HepG2 (cell line): Measurements from ENCODE around the gene TNFAIP8L2. TPM values are rescaled to one million over a fixed set of nuclear protein-coding genes. Genes with fewer than 3 reads are reported as not detected.

ENCODE experiments used
- GPN1 ChIP-seq: sonication (generic); formaldehyde crosslinking; IDR thresholded peaks from 2 replicates; pipeline ENCODE4 v1.5.1; 2020; ENCODE audit warnings: missing genetic modification reagents, borderline replicate concordance
- HCFC1 ChIP-seq: fragments of 150-350 bp; IDR thresholded peaks from 2 replicates; pipeline ENCODE4 v1.6.1; 2014; ENCODE audit warnings: low read depth, low read length
- HMG20B ChIP-seq: conservative IDR thresholded peaks from 2 replicates; pipeline ENCODE4 v1.6.1; 2016; ENCODE audit warnings: missing genetic modification reagents, missing compliant biosample characterization
- KDM6A ChIP-seq: IDR thresholded peaks from 2 replicates; pipeline ENCODE4 v1.6.1; 2016; ENCODE audit warnings: low read depth
- MAF1 ChIP-seq: sonication (generic); formaldehyde crosslinking; IDR thresholded peaks from 2 replicates; pipeline ENCODE4 v1.5.0; 2020; ENCODE audit warnings: missing genetic modification reagents, borderline replicate concordance
- REPIN1 ChIP-seq: sonication (generic); formaldehyde crosslinking; IDR thresholded peaks from 2 replicates; pipeline ENCODE4 v1.8.0; 2022; ENCODE audit warnings: missing genetic modification reagents, low read depth, mild to moderate bottlenecking, borderline replicate concordance
- SP5 ChIP-seq: IDR thresholded peaks from 2 replicates; pipeline ENCODE4 v1.6.1; 2016; ENCODE audit warnings: low read depth, borderline replicate concordance
- SRSF1 ChIP-seq: fragments of 200-400 bp; formaldehyde crosslinking; optimal IDR thresholded peaks from 2 replicates; pipeline ENCODE3; 2017; ENCODE audit warnings: mild to moderate bottlenecking, low read depth, low read length, moderate library complexity
- SUZ12 ChIP-seq: fragments of 150-350 bp; IDR thresholded peaks from 2 replicates; pipeline ENCODE4 v1.6.1; 2014; ENCODE audit warnings: low read depth, low read length
- ZNF292 ChIP-seq: sonication (generic); formaldehyde crosslinking; IDR thresholded peaks from 2 replicates; pipeline ENCODE4 v1.8.1; 2022; ENCODE audit warnings: mild to moderate bottlenecking, low read depth, missing genetic modification reagents, borderline replicate concordance
- ZNF7 ChIP-seq: IDR thresholded peaks from 2 replicates; pipeline ENCODE4 v1.6.1; 2016; ENCODE audit warnings: missing biosample characterization, missing genetic modification reagents
- polyA plus RNA-seq, 8 experiments: library from polyadenylated mRNA; depleted of rRNA in 3 of 8; stranded (reverse) in 7 of 8; unstranded in 1 of 8; fragments of >200 nt; fragmentation: Illumina TruSeq in 4 of 8; extraction: Trizol in 4 of 8; gene quantifications; 2 replicates each; pipeline versions ENCODE4 v1.2.1 to v1.2.3, GENCODE V29; 2011 to 2016; ENCODE audit warnings: low read depth in 4 of 8, missing spikeins in 1 of 8, mixed read lengths in 1 of 8; ENCODE audit not compliant: insufficient read depth in 1 of 8
- total RNA-seq, 5 experiments: library from RNA; depleted of rRNA; stranded (reverse); fragments of >200 nt; fragmentation: Illumina TruSeq; extraction: Trizol; gene quantifications; 2 replicates each; pipeline ENCODE4 v1.2.3, GENCODE V29; 2016; ENCODE audit warnings: low read depth in 1 of 5
- TF ChIP-seq, protein P1 (sequence below), 2 experiments: fragments of 450-650 bp in 1 of 2; sonication (generic) in 1 of 2; formaldehyde crosslinking; IDR thresholded peaks; 2 replicates each; pipeline versions ENCODE4 v1.5.0 to v1.8.0; 2020 to 2022; ENCODE audit warnings: mild to moderate bottlenecking in 1 of 2, missing genetic modification reagents in 1 of 2
- TF ChIP-seq, protein P2 (sequence below): IDR thresholded peaks from 2 replicates; pipeline ENCODE4 v1.6.1; 2016; ENCODE audit warnings: low read depth, missing genetic modification reagents, missing compliant biosample characterization
- TF ChIP-seq, protein P3 (sequence below): sonication (generic); formaldehyde crosslinking; IDR thresholded peaks from 2 replicates; pipeline ENCODE4 v1.8.0; 2022; ENCODE audit warnings: missing genetic modification reagents, low read depth, mild to moderate bottlenecking, borderline replicate concordance
- TF ChIP-seq, protein P4 (sequence below): fragments of 450-650 bp; IDR thresholded peaks from 2 replicates; pipeline ENCODE4 v1.6.1; 2017; ENCODE audit warnings: mild to moderate bottlenecking
- TF ChIP-seq, protein P5 (sequence below): sonication (generic); formaldehyde crosslinking; IDR thresholded peaks from 2 replicates; pipeline ENCODE4 v1.4.0; 2020; ENCODE audit warnings: missing genetic modification reagents

TNFAIP8L2 gene
- total and polyA plus RNA-seq, 2 of the 13 experiments (the other 11 are each of a cell fraction or from before 2014, with no cell fraction given): not detected

DNA sequence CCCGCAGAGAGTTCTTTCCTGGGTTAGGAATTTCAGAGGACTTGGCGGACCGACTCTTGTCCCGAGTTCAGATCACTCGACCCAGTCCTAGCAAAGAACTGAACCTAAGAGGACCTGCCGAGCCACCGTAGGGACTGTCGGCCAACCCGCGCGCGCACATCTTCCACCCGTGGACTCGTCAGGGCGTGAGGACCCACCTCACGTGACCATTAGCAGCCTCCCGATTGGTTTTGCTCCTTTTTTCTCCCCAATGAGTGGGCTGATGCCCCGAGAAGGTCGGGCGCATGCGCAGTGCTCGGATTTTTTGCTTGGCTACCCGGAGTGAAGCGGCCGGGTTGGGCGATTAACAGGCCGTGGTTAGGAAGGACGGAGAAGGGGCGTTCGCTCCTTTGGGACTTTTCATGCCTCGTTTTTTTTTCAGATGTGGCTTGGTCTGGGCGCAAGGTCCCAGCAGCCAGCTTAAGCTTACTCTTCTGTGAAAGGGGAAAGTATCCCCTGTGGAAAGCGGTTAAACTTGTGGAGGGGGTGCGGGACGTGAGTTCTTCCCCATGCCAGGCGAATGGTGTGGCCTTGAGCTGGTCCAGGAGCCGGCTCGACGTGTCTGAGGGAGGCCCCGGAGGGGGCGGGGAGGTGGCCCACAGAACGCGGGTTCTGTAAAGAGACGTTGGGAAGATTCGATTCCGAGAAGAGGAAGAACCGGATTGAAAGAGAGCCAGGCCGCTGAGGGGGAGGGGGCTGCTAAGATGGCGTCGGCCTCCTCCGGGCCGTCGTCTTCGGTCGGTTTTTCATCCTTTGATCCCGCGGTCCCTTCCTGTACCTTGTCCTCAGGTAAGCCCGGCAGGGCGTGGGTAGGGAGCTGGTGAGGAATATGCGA is 42.0 kb downstream of the TNFAIP8L2 start, which contains the start of gene PIP5K1A (continued):
- TF ChIP-seq MAF1 (CRISPR knock-in tag) (no peak), ZNF292 (CRISPR knock-in tag) (no peak), REPIN1 (CRISPR knock-in tag) (no peak), SUZ12 (no peak), HMG20B (CRISPR knock-in tag) (no peak), GPN1 (CRISPR knock-in tag) (no peak), KDM6A (CRISPR knock-in tag) (no peak), SP5 (CRISPR knock-in tag) (0 out of 2 replicates have a peak, but pooled peaks have one; percentile 6), SRSF1 (no peak), ZNF7 (CRISPR knock-in tag) (no peak), HCFC1 (no peak)
- TF ChIP-seq, protein P1, sequence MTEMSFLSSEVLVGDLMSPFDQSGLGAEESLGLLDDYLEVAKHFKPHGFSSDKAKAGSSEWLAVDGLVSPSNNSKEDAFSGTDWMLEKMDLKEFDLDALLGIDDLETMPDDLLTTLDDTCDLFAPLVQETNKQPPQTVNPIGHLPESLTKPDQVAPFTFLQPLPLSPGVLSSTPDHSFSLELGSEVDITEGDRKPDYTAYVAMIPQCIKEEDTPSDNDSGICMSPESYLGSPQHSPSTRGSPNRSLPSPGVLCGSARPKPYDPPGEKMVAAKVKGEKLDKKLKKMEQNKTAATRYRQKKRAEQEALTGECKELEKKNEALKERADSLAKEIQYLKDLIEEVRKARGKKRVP (CRISPR knock-in tag; IDR thresholded peaks at IDR 0.05): peak in 1 of 2 experiments; percentile 32; a peak in 1 of 4 replicates
- TF ChIP-seq, protein P2, sequence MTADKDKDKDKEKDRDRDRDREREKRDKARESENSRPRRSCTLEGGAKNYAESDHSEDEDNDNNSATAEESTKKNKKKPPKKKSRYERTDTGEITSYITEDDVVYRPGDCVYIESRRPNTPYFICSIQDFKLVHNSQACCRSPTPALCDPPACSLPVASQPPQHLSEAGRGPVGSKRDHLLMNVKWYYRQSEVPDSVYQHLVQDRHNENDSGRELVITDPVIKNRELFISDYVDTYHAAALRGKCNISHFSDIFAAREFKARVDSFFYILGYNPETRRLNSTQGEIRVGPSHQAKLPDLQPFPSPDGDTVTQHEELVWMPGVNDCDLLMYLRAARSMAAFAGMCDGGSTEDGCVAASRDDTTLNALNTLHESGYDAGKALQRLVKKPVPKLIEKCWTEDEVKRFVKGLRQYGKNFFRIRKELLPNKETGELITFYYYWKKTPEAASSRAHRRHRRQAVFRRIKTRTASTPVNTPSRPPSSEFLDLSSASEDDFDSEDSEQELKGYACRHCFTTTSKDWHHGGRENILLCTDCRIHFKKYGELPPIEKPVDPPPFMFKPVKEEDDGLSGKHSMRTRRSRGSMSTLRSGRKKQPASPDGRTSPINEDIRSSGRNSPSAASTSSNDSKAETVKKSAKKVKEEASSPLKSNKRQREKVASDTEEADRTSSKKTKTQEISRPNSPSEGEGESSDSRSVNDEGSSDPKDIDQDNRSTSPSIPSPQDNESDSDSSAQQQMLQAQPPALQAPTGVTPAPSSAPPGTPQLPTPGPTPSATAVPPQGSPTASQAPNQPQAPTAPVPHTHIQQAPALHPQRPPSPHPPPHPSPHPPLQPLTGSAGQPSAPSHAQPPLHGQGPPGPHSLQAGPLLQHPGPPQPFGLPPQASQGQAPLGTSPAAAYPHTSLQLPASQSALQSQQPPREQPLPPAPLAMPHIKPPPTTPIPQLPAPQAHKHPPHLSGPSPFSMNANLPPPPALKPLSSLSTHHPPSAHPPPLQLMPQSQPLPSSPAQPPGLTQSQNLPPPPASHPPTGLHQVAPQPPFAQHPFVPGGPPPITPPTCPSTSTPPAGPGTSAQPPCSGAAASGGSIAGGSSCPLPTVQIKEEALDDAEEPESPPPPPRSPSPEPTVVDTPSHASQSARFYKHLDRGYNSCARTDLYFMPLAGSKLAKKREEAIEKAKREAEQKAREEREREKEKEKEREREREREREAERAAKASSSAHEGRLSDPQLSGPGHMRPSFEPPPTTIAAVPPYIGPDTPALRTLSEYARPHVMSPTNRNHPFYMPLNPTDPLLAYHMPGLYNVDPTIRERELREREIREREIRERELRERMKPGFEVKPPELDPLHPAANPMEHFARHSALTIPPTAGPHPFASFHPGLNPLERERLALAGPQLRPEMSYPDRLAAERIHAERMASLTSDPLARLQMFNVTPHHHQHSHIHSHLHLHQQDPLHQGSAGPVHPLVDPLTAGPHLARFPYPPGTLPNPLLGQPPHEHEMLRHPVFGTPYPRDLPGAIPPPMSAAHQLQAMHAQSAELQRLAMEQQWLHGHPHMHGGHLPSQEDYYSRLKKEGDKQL: no peak
- TF ChIP-seq, protein P3, sequence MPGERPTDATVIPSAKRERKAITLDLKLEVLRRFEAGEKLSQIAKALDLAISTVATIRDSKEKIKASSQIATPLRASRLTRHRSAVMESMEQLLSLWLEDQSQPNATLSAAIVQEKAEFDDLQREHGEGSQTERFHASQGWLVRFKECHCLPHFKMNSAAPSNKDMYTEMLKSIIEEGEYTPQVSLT (CRISPR knock-in tag): no peak
- TF ChIP-seq, protein P4, sequence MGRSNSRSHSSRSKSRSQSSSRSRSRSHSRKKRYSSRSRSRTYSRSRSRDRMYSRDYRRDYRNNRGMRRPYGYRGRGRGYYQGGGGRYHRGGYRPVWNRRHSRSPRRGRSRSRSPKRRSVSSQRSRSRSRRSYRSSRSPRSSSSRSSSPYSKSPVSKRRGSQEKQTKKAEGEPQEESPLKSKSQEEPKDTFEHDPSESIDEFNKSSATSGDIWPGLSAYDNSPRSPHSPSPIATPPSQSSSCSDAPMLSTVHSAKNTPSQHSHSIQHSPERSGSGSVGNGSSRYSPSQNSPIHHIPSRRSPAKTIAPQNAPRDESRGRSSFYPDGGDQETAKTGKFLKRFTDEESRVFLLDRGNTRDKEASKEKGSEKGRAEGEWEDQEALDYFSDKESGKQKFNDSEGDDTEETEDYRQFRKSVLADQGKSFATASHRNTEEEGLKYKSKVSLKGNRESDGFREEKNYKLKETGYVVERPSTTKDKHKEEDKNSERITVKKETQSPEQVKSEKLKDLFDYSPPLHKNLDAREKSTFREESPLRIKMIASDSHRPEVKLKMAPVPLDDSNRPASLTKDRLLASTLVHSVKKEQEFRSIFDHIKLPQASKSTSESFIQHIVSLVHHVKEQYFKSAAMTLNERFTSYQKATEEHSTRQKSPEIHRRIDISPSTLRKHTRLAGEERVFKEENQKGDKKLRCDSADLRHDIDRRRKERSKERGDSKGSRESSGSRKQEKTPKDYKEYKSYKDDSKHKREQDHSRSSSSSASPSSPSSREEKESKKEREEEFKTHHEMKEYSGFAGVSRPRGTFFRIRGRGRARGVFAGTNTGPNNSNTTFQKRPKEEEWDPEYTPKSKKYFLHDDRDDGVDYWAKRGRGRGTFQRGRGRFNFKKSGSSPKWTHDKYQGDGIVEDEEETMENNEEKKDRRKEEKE: no peak
- TF ChIP-seq, protein P5, sequence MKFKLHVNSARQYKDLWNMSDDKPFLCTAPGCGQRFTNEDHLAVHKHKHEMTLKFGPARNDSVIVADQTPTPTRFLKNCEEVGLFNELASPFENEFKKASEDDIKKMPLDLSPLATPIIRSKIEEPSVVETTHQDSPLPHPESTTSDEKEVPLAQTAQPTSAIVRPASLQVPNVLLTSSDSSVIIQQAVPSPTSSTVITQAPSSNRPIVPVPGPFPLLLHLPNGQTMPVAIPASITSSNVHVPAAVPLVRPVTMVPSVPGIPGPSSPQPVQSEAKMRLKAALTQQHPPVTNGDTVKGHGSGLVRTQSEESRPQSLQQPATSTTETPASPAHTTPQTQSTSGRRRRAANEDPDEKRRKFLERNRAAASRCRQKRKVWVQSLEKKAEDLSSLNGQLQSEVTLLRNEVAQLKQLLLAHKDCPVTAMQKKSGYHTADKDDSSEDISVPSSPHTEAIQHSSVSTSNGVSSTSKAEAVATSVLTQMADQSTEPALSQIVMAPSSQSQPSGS (CRISPR knock-in tag): no peak
